Immature natural killer cell (primary cell): ENCODE results near the gene ATP7B. TPM values are rescaled to one million over a fixed set of nuclear protein-coding genes. Genes with fewer than 3 reads are reported as not detected.
"Not testable (repeated sequence)": the region's sequence is repeated elsewhere in the genome, so short reads cannot be mapped to it uniquely, and the experiment has no call there.

Experiments used
- DNase-seq, 3 donors: peaks; one replicate each; pipeline ENCODE4 v3.0.0; 2022; ENCODE audit warnings: mixed read lengths in 1 of 3
- H3K27ac Mint-ChIP-seq, 6 donors: one replicate each; pipeline ENCODE4 v1.8.0; 2020; ENCODE audit warnings: mixed read lengths in 6 of 6, mild to moderate bottlenecking in 5 of 6, inconsistent platforms in 4 of 6, moderate library complexity in 3 of 6
- H3K27me3 Mint-ChIP-seq, 3 donors: one replicate each; pipeline ENCODE4 v1.8.0; 2020 to 2021; ENCODE audit warnings: low read depth in 3 of 3, mild to moderate bottlenecking in 3 of 3, mixed read lengths in 3 of 3, moderate library complexity in 3 of 3, inconsistent platforms in 1 of 3
- H3K36me3 Mint-ChIP-seq, 3 donors: one replicate each; pipeline ENCODE4 v1.8.0; 2020; ENCODE audit warnings: mixed read lengths in 3 of 3, inconsistent platforms in 2 of 3, mild to moderate bottlenecking in 2 of 3
- H3K4me1 Mint-ChIP-seq, 2 donors: one replicate each; pipeline ENCODE4 v1.8.0; 2020; ENCODE audit warnings: inconsistent platforms in 2 of 2, mild to moderate bottlenecking in 2 of 2, mixed read lengths in 2 of 2, moderate library complexity in 1 of 2
- H3K4me3 Mint-ChIP-seq, 5 donors: one replicate each; pipeline ENCODE4 v1.8.0; 2020; ENCODE audit warnings: mild to moderate bottlenecking in 5 of 5, mixed read lengths in 5 of 5, inconsistent platforms in 3 of 5, moderate library complexity in 3 of 5
- H3K9me3 Mint-ChIP-seq, 6 donors: one replicate each; pipeline ENCODE4 v1.8.0; 2020; ENCODE audit warnings: mild to moderate bottlenecking in 6 of 6, mixed read lengths in 6 of 6, inconsistent platforms in 4 of 6, moderate library complexity in 3 of 6
- polyA plus RNA-seq, 3 donors: library from polyadenylated mRNA; unstranded; fragments of 300-500 nt; fragmentation: Illumina TruSeq; gene quantifications; one replicate each; pipeline ENCODE4 v1.2.3, GENCODE V29; 2021

ATP7B gene
- polyA plus RNA-seq, 3 donors from 2014 or later, result 0.19 TPM; not detected in 2

DNA sequence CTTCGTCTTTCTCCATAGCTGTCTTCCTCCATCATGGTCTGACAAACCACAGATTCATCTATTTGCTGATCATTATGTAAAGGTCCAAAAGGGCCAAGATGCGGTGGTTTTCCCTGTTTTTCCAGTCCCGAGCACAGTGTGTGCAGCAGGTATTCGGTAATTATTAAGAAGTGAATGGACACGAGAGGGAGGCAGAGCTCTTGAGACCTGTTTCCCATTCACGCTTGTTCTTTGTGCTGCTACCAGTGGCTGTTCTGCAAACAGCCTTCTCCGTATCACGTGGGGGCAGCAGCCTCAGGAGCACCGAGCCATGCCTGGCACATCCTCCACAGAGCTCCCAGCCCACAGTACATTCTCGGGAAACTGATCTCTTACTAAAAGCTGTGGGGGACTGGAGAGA is 99.2 kb downstream of the ATP7B start:
- Mint-ChIP-seq H3K27me3 (peaks cover 0 to 5% (median 0%) of the 10 kb centered on the region in 3 donors), H3K4me3 (no peak overlapping the region), H3K4me1 (no peaks in the 10 kb centered on the region), H3K36me3 (no peaks in the 10 kb centered on the region), H3K27ac (no peak overlapping the region), H3K9me3 (no peaks in the 10 kb centered on the region)
- DNase-seq, result no peak

DNA sequence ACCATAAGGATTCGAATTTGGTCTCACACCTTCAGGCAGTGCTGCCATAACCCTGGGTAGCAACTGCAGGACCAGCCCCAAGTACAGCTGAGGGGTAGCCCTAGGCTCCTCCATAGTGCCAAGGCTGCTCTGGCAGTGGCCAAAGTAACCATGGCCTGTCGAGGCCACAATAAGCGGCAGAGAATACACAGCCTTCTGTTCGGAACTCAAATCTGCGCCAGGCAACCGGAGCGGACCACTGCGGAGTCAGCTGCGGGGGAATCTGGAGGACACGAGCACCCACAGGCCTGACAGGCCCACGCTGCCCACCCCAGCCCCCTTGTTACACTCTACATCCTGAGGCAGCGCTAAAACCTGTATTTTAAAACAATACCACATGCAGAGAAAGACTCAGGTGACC is 100.7 kb downstream of the ATP7B start:
- H3K27ac Mint-ChIP-seq, result no peak overlapping the region
- no peaks in the 10 kb centered on the region for H3K36me3 Mint-ChIP-seq
- H3K9me3 Mint-ChIP-seq, result no peaks in the 10 kb centered on the region
- no peak overlapping the region for H3K4me3 Mint-ChIP-seq
- no peak for DNase-seq
- no peaks in the 10 kb centered on the region for H3K4me1 Mint-ChIP-seq
- H3K27me3 Mint-ChIP-seq, result peaks cover 0 to 2% (median 0%) of the 10 kb centered on the region in 3 donors

DNA sequence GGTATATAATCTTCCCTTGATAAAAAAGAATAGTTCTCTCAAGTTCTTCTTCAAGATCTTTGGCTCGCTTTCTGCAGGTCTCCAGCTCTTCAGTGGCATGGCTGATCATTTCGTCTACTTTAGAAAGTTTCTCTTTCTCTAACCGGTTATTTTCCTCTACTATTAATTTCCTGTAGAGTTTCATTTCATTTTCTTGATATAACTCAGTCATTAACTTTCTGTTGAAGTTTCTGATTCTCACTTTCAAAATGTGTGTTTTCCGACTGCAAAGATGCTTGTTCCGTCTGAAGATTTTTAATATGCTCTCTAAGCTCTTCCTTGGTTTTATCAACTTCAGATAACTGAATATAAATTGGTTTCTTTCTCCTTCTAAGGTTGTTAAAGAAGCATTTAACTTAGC is 102.0 kb downstream of the ATP7B start:
- H3K9me3 Mint-ChIP-seq, DNase-seq, H3K4me3 Mint-ChIP-seq, H3K27me3 Mint-ChIP-seq, H3K4me1 Mint-ChIP-seq, H3K36me3 Mint-ChIP-seq: not testable (repeated sequence)
- peak overlapping the region in 1 of 6 donors; percentile 10 for H3K27ac Mint-ChIP-seq

DNA sequence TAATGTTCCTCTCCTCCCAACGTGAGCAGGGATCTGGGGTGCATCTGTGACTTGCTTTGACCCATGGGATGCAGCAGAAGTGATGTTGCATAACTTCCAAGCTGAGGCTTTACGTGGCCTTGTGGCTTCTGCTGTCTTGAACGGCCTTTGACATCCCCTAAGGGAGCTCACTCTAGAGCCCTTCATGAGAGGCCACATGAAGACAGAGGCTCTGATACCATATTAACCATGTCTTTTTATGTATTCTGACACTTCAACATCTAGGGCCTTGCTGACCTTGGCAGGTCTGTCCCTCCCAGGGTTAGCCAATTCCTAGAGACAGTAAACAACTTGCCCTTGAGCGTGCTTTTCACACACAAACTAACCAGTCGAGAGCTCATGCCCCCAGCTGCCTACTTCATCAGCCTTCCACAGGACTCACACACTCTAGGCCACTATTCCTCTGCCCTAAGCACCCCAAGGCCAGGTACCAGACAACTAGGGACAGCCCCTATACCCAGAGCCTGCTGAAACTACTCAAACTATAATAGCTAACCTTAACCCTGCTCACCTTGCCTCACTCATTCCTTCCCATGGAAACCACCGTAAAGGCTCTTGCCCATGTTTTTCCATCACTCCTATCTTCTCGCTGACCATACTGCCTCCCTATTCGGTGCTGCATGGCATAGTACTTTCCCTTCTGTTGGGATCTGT is 104.1 kb downstream of the ATP7B start:
- no peaks in the 10 kb centered on the region for H3K9me3 Mint-ChIP-seq
- no peaks in the 10 kb centered on the region for H3K36me3 Mint-ChIP-seq
- no peak overlapping the region for H3K4me3 Mint-ChIP-seq
- no peak overlapping the region for H3K27ac Mint-ChIP-seq
- no peak for DNase-seq
- H3K27me3 Mint-ChIP-seq, result peaks cover 0 to 2% (median 0%) of the 10 kb centered on the region in 3 donors
- no peaks in the 10 kb centered on the region for H3K4me1 Mint-ChIP-seq

DNA sequence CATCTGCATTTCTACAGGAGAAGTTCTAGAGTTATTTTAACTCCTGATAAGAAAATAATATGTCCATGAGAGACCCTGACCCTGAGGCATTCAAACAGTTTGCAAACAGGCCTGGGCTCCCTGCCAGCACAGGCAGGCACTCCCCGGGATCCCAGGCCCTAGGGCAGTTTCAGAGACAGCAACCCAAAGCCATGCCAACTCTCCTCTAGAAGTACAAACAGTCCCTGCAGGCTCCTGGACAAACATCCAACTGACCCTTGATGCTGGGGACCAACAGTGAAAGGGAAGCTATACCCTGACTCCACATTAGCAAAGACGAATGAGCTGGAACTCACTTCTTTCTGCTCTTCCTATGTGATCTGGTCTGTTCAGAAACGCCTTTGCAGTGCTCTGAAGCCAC is 104.7 kb downstream of the ATP7B start:
- Mint-ChIP-seq H3K9me3 (no peaks in the 10 kb centered on the region), H3K27me3 (peaks cover 0 to 2% (median 0%) of the 10 kb centered on the region in 3 donors), H3K36me3 (no peaks in the 10 kb centered on the region), H3K4me3 (no peak overlapping the region), H3K27ac (no peak overlapping the region), H3K4me1 (no peaks in the 10 kb centered on the region)
- DNase-seq, result no peak

DNA sequence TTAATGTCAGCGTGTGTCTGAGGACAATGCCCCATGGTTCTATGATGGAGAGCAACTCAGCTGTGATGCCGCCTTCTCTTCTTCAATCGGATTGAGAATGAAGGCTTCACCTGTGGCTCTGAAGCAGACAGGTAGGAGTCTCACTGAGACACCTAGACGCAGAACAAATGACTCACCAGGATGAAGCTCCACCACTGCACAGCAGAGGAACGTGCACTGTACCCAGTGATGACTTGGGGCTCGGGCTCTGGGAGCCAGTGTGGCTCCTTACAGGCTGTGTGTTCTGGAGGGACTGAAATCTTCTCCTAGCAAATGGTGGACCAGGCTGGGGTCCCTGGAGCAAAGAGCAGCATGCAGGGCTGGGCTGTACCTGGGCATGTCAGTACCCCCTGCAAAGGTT is 105.5 kb downstream of the ATP7B start:
- Mint-ChIP-seq H3K27ac (no peak overlapping the region), H3K27me3 (peaks cover 0 to 2% (median 2%) of the 10 kb centered on the region in 3 donors), H3K4me3 (no peak overlapping the region), H3K9me3 (no peaks in the 10 kb centered on the region), H3K4me1 (no peaks in the 10 kb centered on the region), H3K36me3 (no peaks in the 10 kb centered on the region)
- DNase-seq, result no peak

DNA sequence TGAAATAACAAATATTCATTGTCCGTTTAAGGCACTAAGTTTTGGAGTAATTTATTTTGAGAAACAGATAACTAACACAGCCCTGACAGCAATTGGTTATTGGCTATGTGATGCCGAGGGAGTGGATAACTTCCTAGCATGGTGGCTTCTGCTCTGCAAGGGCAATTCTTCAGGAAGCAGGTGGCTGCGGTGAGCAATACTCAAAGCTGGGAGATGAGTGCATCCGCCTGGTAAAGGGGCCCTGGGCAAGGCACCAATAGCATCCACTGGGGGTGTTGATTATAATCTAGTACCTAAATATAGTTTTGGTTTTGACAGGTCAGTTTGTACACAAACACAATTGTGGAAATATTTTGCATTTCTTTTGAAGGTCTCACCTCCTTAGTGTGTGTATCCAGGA is 108.5 kb downstream of the ATP7B start:
- no peaks in the 10 kb centered on the region for H3K36me3 Mint-ChIP-seq
- no peak overlapping the region for H3K4me3 Mint-ChIP-seq
- DNase-seq, result no peak
- H3K27me3 Mint-ChIP-seq, result peaks cover 0 to 2% (median 2%) of the 10 kb centered on the region in 3 donors
- no peaks in the 10 kb centered on the region for H3K4me1 Mint-ChIP-seq
- no peaks in the 10 kb centered on the region for H3K9me3 Mint-ChIP-seq
- no peak overlapping the region for H3K27ac Mint-ChIP-seq

DNA sequence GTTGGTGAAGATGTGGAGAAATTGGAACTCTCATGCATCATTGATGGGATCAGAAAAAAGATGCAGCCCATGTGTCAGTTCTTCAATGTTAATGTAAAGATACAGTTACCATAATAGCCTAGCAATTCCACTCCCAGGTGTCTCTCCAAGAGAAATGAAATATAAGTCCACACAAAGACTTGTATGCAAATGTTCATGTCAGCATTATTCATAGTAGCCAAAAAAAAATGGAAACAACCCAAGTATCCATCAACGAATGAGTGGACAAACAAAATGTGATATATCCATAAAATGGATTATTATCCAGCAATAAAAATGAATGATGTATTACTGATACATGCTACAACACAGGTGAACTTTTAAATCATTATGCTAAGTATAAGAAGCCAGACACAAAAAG is 110.8 kb downstream of the ATP7B start:
- no peak for DNase-seq
- H3K4me1 Mint-ChIP-seq, result no peaks in the 10 kb centered on the region
- H3K27me3 Mint-ChIP-seq, result peaks cover 0 to 11% (median 2%) of the 10 kb centered on the region in 3 donors
- H3K27ac Mint-ChIP-seq, result no peak overlapping the region
- no peak overlapping the region for H3K4me3 Mint-ChIP-seq
- H3K36me3 Mint-ChIP-seq, result no peaks in the 10 kb centered on the region
- H3K9me3 Mint-ChIP-seq, result no peaks in the 10 kb centered on the region

DNA sequence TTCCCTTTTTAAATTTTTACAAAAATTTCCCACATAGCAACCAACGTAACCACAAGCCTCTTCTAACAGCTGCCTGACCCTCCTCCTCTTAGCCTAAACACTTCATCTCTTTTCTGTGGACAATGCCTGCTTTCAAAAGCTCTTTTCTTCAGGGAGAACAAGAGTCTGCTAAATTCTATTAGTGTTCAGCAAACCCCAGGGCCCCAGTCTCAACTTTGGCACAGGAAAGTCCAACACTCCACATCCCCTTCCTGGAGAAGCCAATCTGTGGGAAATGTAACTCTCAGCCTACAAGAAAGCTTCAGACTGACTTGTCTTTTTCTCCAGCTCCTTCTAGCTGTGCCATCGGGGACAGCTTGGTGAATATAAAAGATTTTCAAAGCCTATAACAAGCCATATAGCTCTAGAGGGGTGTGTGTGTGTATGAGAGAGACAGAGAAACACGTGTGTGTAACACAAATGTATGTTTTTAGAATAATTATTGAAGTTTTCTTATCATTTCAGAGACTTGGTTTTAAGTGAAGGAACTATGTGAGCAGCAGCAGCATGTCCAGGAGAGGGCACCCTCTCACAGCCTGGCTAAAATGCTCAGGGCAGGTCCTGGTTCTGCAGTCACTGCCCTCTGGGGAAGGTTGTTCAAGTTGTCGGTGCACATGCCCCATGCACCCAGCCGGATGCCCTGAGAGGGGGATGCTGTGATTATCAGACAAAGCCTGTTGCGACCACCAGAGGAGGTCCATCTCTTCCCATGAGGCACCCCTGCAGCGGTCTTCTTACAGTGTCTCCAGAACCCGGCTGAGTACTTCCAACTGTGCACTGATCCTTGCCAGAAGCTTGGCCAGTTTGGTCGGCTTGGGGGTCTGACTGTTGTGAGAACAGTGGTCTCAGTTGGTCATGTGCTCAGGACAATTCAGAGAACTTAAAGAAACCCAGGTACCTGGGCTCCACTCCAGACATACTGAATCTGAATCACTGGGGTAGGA is 115.1 kb downstream of the ATP7B start:
- H3K36me3 Mint-ChIP-seq, result no peaks in the 10 kb centered on the region
- H3K27me3 Mint-ChIP-seq, result peaks cover 1 to 15% (median 4%) of the 10 kb centered on the region in 3 donors
- no peaks in the 10 kb centered on the region for H3K4me1 Mint-ChIP-seq
- DNase-seq, result peak; percentile 9 to 20 (median 16)
- no peak overlapping the region for H3K4me3 Mint-ChIP-seq
- no peaks in the 10 kb centered on the region for H3K9me3 Mint-ChIP-seq
- H3K27ac Mint-ChIP-seq, result no peak overlapping the region

DNA sequence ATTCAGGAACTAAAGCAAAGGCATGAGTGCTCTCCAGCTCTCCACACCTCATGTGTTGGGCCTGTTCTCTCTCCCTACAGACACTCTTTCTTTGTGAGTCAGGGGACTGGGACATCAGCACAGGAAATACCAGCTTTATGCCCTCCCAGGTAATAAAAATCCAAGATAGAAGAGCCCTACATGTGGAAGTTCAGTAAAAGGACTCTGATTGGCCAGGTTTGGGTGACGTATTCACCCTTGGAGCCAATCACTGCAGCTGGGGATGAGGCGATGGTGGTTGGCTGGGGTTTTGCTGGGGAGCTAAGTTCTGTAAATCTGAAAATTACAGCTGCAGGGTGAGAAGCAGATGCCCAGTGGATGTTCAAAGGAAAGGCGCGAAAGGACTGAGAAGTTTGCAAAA is 117.0 kb downstream of the ATP7B start:
- H3K9me3 Mint-ChIP-seq, result no peaks in the 10 kb centered on the region
- no peak for DNase-seq
- peaks cover 1 to 19% (median 4%) of the 10 kb centered on the region in 3 donors for H3K27me3 Mint-ChIP-seq
- no peak overlapping the region for H3K27ac Mint-ChIP-seq
- no peak overlapping the region for H3K4me3 Mint-ChIP-seq
- H3K36me3 Mint-ChIP-seq, result no peaks in the 10 kb centered on the region
- no peaks in the 10 kb centered on the region for H3K4me1 Mint-ChIP-seq

DNA sequence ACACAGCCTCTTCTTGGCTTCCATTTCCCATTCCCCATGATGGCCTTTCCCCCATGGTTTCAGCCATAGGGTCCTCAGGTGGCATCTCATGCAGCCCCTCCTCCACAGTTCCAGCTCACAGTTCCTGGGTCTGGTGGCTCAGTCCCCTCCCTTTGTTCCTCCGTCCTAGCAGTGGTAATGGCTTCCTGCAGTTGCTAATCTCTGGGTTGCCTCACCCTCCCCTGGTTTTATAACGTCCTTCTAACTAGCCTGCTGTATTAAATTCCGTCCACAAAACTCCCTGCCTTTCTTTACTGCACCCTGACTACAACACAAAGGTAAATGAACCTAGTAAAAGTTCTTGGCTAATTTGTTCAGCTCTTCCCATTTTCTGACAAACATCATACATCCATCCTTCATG is 118.6 kb downstream of the ATP7B start:
- Mint-ChIP-seq H3K27ac (no peak overlapping the region), H3K27me3 (peaks cover 1 to 20% (median 4%) of the 10 kb centered on the region in 3 donors)

DNA sequence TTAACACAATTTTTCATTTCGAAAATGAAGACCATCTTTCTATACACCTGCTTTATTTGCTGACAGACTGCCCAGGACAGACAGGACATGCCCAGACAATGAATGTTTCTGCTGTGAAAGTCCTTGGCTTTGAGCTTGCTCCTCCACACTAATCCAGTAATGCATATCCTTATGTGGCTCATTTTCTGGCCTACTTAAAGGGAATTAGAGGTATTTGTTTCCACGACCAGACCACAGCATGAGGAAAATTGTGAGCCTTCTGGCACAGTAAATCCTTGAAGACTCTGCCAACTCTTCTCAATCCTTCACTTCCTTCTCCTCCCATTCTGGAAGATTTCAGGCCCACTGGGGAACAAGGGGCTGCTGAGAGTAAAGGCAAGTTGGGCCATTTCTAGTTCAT is 123.8 kb downstream of the ATP7B start:
- Mint-ChIP-seq H3K27ac (no peak overlapping the region), H3K36me3 (no peaks in the 10 kb centered on the region), H3K4me1 (no peaks in the 10 kb centered on the region), H3K27me3 (peaks cover 1 to 4% (median 4%) of the 10 kb centered on the region in 3 donors), H3K4me3 (no peak overlapping the region), H3K9me3 (peaks cover 0 to 1% (median 0%) of the 10 kb centered on the region in 6 donors)
- no peak for DNase-seq

More for the DNA sequence above, 118.6 kb downstream of the ATP7B start:
- DNase-seq, result no peak
- no peaks in the 10 kb centered on the region for H3K4me1 Mint-ChIP-seq
- no peaks in the 10 kb centered on the region for H3K36me3 Mint-ChIP-seq
- no peak overlapping the region for H3K4me3 Mint-ChIP-seq
- H3K9me3 Mint-ChIP-seq, result no peaks in the 10 kb centered on the region

DNA sequence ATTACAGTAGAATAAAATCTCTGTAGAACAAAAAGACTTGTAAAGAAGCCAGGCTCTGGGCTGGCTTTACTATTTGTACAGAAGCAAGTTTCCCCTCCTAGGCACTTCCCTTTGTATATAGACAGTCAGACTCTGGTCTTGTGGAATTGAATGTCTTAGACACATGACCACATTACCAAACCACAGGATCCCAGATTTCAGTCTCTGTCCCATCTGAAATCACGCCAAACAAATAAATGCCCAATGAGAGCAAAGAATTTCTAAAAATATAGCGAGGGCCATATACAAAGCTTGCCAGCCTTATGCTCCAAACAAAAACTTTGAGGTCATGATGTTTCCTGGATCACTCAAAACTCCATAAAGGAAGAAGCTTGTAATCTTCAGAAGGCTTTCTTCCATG is 125.6 kb downstream of the ATP7B start:
- no peaks in the 10 kb centered on the region for H3K4me1 Mint-ChIP-seq
- DNase-seq, result no peak
- H3K27ac Mint-ChIP-seq, result no peak overlapping the region
- peaks cover 0 to 1% (median 0%) of the 10 kb centered on the region in 6 donors for H3K9me3 Mint-ChIP-seq
- H3K27me3 Mint-ChIP-seq, result peaks cover 0 to 4% (median 1%) of the 10 kb centered on the region in 3 donors
- no peak overlapping the region for H3K4me3 Mint-ChIP-seq
- H3K36me3 Mint-ChIP-seq, result peaks cover 0 to 3% (median 0%) of the 10 kb centered on the region in 3 donors

DNA sequence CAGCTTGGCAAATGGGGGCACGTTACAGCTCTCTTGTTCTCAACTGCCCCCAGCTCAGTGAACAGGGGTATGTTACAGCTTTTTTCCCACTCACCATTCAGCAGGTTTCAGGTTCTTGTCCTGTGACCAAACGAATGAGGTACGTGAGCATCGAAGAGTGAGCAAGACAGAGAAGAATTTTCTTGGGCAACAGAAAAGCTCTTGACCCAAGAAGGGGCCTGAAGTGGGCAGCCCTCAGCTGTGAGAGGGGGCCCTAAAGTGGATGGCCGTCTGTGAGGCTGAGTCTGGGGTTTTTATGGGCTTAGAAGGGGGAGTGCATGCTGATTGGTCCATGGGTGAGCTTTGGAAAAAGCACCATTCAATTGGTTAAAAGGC is 128.0 kb downstream of the ATP7B start:
- Mint-ChIP-seq H3K4me3 (no peak overlapping the region), H3K9me3 (peaks cover 0 to 1% (median 0%) of the 10 kb centered on the region in 6 donors), H3K4me1 (no peaks in the 10 kb centered on the region), H3K27me3 (peaks cover 0 to 4% (median 0%) of the 10 kb centered on the region in 3 donors), H3K27ac (no peak overlapping the region), H3K36me3 (peaks cover 0 to 3% (median 0%) of the 10 kb centered on the region in 3 donors)
- DNase-seq, result no peak
